Measurements from ENCODE around the gene MALAT1. TPM values are rescaled to one million over a fixed set of nuclear protein-coding genes. Genes with fewer than 3 reads are reported as not detected.

The MALAT1 gene
- total and polyA plus RNA-seq, 10 of the 15 experiments (the other 5 are each of a cell fraction or from before 2014, with no cell fraction given), result 448 to 8,160 (median 2,019) TPM

GRCh38 chr11:65468874-65469333 lies 29.9 kb upstream of the MALAT1 start (continued):
- TF ChIP-seq RELB (IDR thresholded peaks at IDR 0.05; ENCODE audit: low read depth) (0 out of 2 replicates have a peak, but pooled peaks have one; percentile 17), SRF (IDR thresholded peaks at IDR 0.05; ENCODE audit: low read depth in 2 of 2, low read length in 2 of 2) (0 out of 4 replicates have a peak, but pooled peaks of 1 of the 2 experiments have one; percentile 28), PAX5 (IDR thresholded peaks at IDR 0.05; ENCODE audit: borderline replicate concordance, low read depth, low read length) (peak; percentile 84; the same call in 1 of the 2 replicates), FOXK2 (IDR thresholded peaks at IDR 0.05) (no peak), BCL3 (IDR thresholded peaks at IDR 0.05; ENCODE audit: borderline replicate concordance, insufficient read depth, low read depth, low read length, poor library complexity, severe bottlenecking) (peak; percentile 40)

- intact Hi-C loops (cut with micrococcal nuclease; ENCODE audit: unreplicated experiment), result loop anchor here (2.0 kb wide), 1 partner anchor 36 kb away; no protein-coding TSS in a partner anchor
- H3K9ac ChIP-seq (ENCODE audit: control insufficient read depth, insufficient read depth, low read length), result no peak overlapping the region
- FAIRE-seq (no peak), DNase-seq (ENCODE audit: low read depth, low spot score) (no peak), ATAC-seq (no peak)
- no peaks in the 10 kb centered on the region for H3K27me3 ChIP-seq (replicated peaks in 1 of 2; ENCODE audit: control insufficient read depth in 2 of 2, insufficient read depth in 2 of 2, low read length in 1 of 2)
- in situ Hi-C loops (cut with MboI), result no loop called here
- no peaks in the 10 kb centered on the region for H3K9me3 ChIP-seq (replicated peaks; ENCODE audit: control insufficient read depth, insufficient read depth, low read length)
- H3K4me3 ChIP-seq, result no peak overlapping the region
- CTCF ChIA-PET, result interaction anchor here (0.6 to 17.2 kb wide), 9 partner anchors 9 to 141 kb away, joined by 3 to 728 read pairs (median 4); partner anchors contain the start of genes DPF2, FRMD8, MALAT1 and NEAT1
- no TSS peak for BruUV-seq (replicated peaks)
- peaks cover 21% of the 10 kb centered on the region for H3K79me2 ChIP-seq (ENCODE audit: control insufficient read depth, insufficient read depth, low read length)
- 69% methylated on average over 8 of the region's 8 CpGs for WGBS (ENCODE audit: insufficient coverage, insufficient replicate concordance, low lambda C conversion rate, missing lambda C conversion rate)
- RAD21 ChIA-PET (ENCODE audit: unreplicated experiment), result interaction anchor here (1.3 to 11.0 kb wide), 5 partner anchors 9 to 92 kb away, joined by 3 to 224 read pairs (median 66); partner anchors contain the start of genes MALAT1 and NEAT1
- TF ChIP-seq E4F1 (IDR thresholded peaks at IDR 0.05; ENCODE audit: borderline replicate concordance, partially characterized antibody) (no peak), ZNF622 (IDR thresholded peaks at IDR 0.05) (no peak), USF2 (IDR thresholded peaks at IDR 0.05; ENCODE audit: borderline replicate concordance, low read depth, low read length) (no peak)
- H3K4me2 ChIP-seq (ENCODE audit: control insufficient read depth, insufficient read depth), result no peak overlapping the region
- no peak overlapping the region for H2AFZ ChIP-seq (ENCODE audit: control insufficient read depth, low read depth, low read length)
- no peaks in the 10 kb centered on the region for H4K20me1 ChIP-seq (ENCODE audit: control insufficient read depth, insufficient read depth)
- POLR2A ChIA-PET, result interaction anchor here (1.2 to 6.2 kb wide), 10 partner anchors 9 to 83 kb away, joined by 4 to 105 read pairs (median 14); partner anchors contain the start of gene MALAT1
- H3K36me3 ChIP-seq (ENCODE audit: control insufficient read depth in 2 of 2, insufficient read depth in 2 of 2, low read length in 1 of 2), result no peaks in the 10 kb centered on the region
- no peak overlapping the region for H3K27ac ChIP-seq (ENCODE audit: control insufficient read depth, insufficient read depth)
- SMC1A ChIA-PET (ENCODE audit: uncharacterized antibody, unreplicated experiment), result interaction anchor here (1.5 to 13.3 kb wide), 6 partner anchors 11 to 106 kb away, joined by 3 to 481 read pairs (median 18); partner anchors contain the start of genes MALAT1 and NEAT1
- peaks cover 27% of the 10 kb centered on the region for H3K4me1 ChIP-seq (ENCODE audit: control insufficient read depth, insufficient read depth, low read length)
Observed at GRCh38 chr11:65470433-65471049, 28.3 kb upstream of the MALAT1 start.

All from GM12878 (cell line).